T-helper 2 cell treated with Interferon-gamma antibody and Interleukin-4, amounts not matched to agents 5 μg/mL and 100 μg/mL, for 36 hours (primary cell): ENCODE data around the gene COL17A1.
A peak's percentile ranks its signal among the peaks of the same experiment; 100 is the strongest.

ENCODE experiments used
- DNase-seq: peaks from one replicate; pipeline ENCODE4 v3.0.0; 2021; ENCODE audit warnings: low spot score
- H3K27ac Mint-ChIP-seq: one replicate; pipeline ENCODE4 v1.8.0; 2021; ENCODE audit warnings: mild to moderate bottlenecking, mixed read lengths
- H3K27me3 Mint-ChIP-seq: one replicate; pipeline ENCODE4 v1.8.0; 2021; ENCODE audit warnings: low read depth, mixed read lengths
- H3K36me3 Mint-ChIP-seq: one replicate; pipeline ENCODE4 v1.8.0; 2021; ENCODE audit warnings: low read depth, mixed read lengths
- H3K4me1 Mint-ChIP-seq: one replicate; pipeline ENCODE4 v1.8.0; 2021; ENCODE audit warnings: low read depth, mixed read lengths
- H3K4me3 Mint-ChIP-seq: one replicate; pipeline ENCODE4 v1.8.0; 2022; ENCODE audit warnings: mild to moderate bottlenecking, moderate library complexity, mixed read lengths
- H3K9me3 Mint-ChIP-seq: one replicate; pipeline ENCODE4 v1.8.0; 2021; ENCODE audit warnings: mixed read lengths

Gene COL17A1

GRCh38 chr10:103998805-103999204 is 86.9 kb downstream of the COL17A1 start:
- Mint-ChIP-seq H3K27me3 (no peaks in the 10 kb centered on the region), H3K4me3 (no peak overlapping the region), H3K4me1 (peaks cover 16% of the 10 kb centered on the region), H3K36me3 (peaks cover 59% of the 10 kb centered on the region), H3K27ac (no peak overlapping the region), H3K9me3 (no peaks in the 10 kb centered on the region)
- no peak for DNase-seq

- Mint-ChIP-seq H3K4me1 (peaks cover 12% of the 10 kb centered on the region), H3K36me3 (peaks cover 41% of the 10 kb centered on the region), H3K27me3 (no peaks in the 10 kb centered on the region), H3K27ac (no peak overlapping the region), H3K9me3 (no peaks in the 10 kb centered on the region), H3K4me3 (no peak overlapping the region)
- DNase-seq, result no peak
These were observed 90.5 kb downstream of the COL17A1 start for GRCh38 chr10:103995134-103995533.

- H3K36me3 Mint-ChIP-seq, result peaks cover 20% of the 10 kb centered on the region
- no peaks in the 10 kb centered on the region for H3K27me3 Mint-ChIP-seq
- no peak overlapping the region for H3K4me3 Mint-ChIP-seq
- no peak overlapping the region for H3K27ac Mint-ChIP-seq
- H3K9me3 Mint-ChIP-seq, result no peaks in the 10 kb centered on the region
- H3K4me1 Mint-ChIP-seq, result peaks cover 23% of the 10 kb centered on the region
- no peak for DNase-seq
These were observed 94.1 kb downstream of the COL17A1 start for GRCh38 chr10:103991393-103992128.

GRCh38 chr10:103990531-103990930 is 95.1 kb downstream of the COL17A1 start:
- Mint-ChIP-seq H3K36me3 (peaks cover 18% of the 10 kb centered on the region), H3K4me1 (peaks cover 25% of the 10 kb centered on the region), H3K27me3 (no peaks in the 10 kb centered on the region), H3K9me3 (no peaks in the 10 kb centered on the region), H3K4me3 (no peak overlapping the region), H3K27ac (no peak overlapping the region)
- DNase-seq, result no peak

- Mint-ChIP-seq H3K4me1 (peaks cover 25% of the 10 kb centered on the region), H3K36me3 (peaks cover 17% of the 10 kb centered on the region), H3K9me3 (no peaks in the 10 kb centered on the region), H3K27me3 (no peaks in the 10 kb centered on the region), H3K27ac (no peak overlapping the region), H3K4me3 (no peak overlapping the region)
- DNase-seq, result no peak
These were observed 95.6 kb downstream of the COL17A1 start for GRCh38 chr10:103990121-103990520.

GRCh38 chr10:103986360-103986759 is 99.3 kb downstream of the COL17A1 start:
- Mint-ChIP-seq H3K4me3 (no peak overlapping the region), H3K9me3 (no peaks in the 10 kb centered on the region), H3K27me3 (no peaks in the 10 kb centered on the region), H3K4me1 (peaks cover 49% of the 10 kb centered on the region), H3K27ac (no peak overlapping the region), H3K36me3 (peaks cover 6% of the 10 kb centered on the region)
- no peak for DNase-seq

GRCh38 chr10:103985726-103986125 is 100.0 kb downstream of the COL17A1 start:
- H3K4me3 Mint-ChIP-seq, result no peak overlapping the region
- H3K9me3 Mint-ChIP-seq, result no peaks in the 10 kb centered on the region
- H3K27ac Mint-ChIP-seq, result no peak overlapping the region
- peaks cover 54% of the 10 kb centered on the region for H3K4me1 Mint-ChIP-seq
- no peak for DNase-seq
- H3K27me3 Mint-ChIP-seq, result no peaks in the 10 kb centered on the region
- peaks cover 7% of the 10 kb centered on the region for H3K36me3 Mint-ChIP-seq

GRCh38 chr10:103983367-103983911 is 102.2 kb downstream of the COL17A1 start:
- Mint-ChIP-seq H3K4me3 (peak overlapping the region; percentile 78), H3K4me1 (peaks cover 52% of the 10 kb centered on the region), H3K36me3 (peaks cover 12% of the 10 kb centered on the region), H3K27me3 (no peaks in the 10 kb centered on the region), H3K9me3 (no peaks in the 10 kb centered on the region), H3K27ac (peak overlapping the region; percentile 88)
- DNase-seq, result no peak

- H3K9me3 Mint-ChIP-seq, result no peaks in the 10 kb centered on the region
- H3K4me1 Mint-ChIP-seq, result peaks cover 50% of the 10 kb centered on the region
- peak overlapping the region; percentile 28 for H3K27ac Mint-ChIP-seq
- H3K4me3 Mint-ChIP-seq, result peak overlapping the region; percentile 11
- H3K36me3 Mint-ChIP-seq, result peaks cover 12% of the 10 kb centered on the region
- no peaks in the 10 kb centered on the region for H3K27me3 Mint-ChIP-seq
- DNase-seq, result no peak
These were observed 103.0 kb downstream of the COL17A1 start for GRCh38 chr10:103982639-103983038.
